22Rv1 (cell line): ENCODE measurements around the gene STBD1.

Source experiments
- H3K27ac ChIP-seq: fragments of 450-650 bp; 2 replicates; pipeline ENCODE4 v1.5.1; 2017
- CTCF ChIP-seq: fragments of 450-650 bp; IDR thresholded peaks from 2 replicates; pipeline ENCODE4 v1.5.1; 2017; ENCODE audit warnings: mild to moderate bottlenecking
- ZFX ChIP-seq: fragments of 450-650 bp; IDR thresholded peaks from 2 replicates; pipeline ENCODE4 v1.6.1; 2017; ENCODE audit warnings: antibody characterized with exemption, borderline replicate concordance

The STBD1 gene

DNA sequence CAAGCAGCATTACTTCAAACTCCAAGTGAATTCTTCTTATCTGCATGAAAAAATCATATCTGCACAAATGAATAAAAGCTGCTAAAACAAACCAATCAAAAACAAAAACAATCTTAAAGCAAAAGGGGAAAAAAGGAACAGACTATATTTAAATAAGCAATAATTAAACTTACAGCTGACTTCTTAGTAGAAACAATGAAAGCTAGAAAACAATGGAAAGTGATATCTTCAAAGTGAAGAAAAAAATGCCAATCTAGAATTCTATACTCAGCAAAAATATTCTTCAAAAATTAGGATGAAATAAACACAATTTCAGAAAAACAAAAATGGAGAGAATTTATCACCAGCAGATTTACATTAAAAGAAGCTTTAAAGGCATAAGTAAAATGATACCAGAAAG, 20.0 kb downstream of the STBD1 start:
- no peak overlapping the region for H3K27ac ChIP-seq
- no peak for TF ChIP-seq CTCF
- no peak for TF ChIP-seq ZFX

- H3K27ac ChIP-seq, result no peak overlapping the region
Measured at GRCh38 chr4:76334885-76335284, 28.4 kb downstream of the STBD1 start.

DNA sequence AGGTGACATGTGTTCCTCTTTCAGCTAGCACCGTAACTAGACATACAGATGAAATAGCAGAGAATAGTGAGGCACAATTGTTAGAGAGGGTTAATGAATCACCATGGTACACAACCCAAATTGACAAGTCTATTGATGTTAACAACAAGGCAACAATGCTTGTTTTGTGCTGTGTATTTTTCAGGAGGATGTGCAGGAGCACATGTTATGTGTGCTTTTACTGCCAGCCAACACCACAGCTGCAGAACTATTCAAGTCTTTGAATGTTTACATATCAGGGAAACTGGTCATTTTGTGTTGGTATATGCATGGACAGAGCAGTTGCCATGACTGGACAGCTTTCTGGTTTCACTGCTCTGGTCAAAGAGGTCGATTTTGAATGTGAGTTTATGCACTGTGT, 32.8 kb downstream of the STBD1 start:
- no peak overlapping the region for H3K27ac ChIP-seq
- TF ChIP-seq ZFX, result no peak
- TF ChIP-seq CTCF, result no peak

More at GRCh38 chr4:76334885-76335284, 28.4 kb downstream of the STBD1 start:
- TF ChIP-seq ZFX, result no peak
- no peak for TF ChIP-seq CTCF

DNA sequence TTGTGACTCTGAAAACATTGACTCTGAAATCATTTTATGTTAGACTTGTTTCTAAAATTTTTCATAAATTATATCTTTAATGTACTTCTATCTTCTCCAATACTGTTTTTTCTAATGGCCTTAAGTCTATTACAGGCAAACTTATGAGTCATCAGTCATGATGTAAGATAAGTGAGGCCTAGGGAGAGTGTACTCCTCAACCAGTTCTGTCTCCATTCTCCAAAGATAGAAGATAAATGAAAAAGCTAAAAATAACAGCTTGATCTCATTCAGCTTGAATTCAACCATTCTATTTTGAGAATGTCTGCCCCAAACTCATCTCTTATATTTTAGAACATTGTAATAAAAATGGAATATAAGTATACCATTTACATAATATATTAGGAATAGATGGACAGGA, 34.5 kb downstream of the STBD1 start:
- TF ChIP-seq ZFX, result no peak
- TF ChIP-seq CTCF, result no peak
- H3K27ac ChIP-seq, result no peak overlapping the region

DNA sequence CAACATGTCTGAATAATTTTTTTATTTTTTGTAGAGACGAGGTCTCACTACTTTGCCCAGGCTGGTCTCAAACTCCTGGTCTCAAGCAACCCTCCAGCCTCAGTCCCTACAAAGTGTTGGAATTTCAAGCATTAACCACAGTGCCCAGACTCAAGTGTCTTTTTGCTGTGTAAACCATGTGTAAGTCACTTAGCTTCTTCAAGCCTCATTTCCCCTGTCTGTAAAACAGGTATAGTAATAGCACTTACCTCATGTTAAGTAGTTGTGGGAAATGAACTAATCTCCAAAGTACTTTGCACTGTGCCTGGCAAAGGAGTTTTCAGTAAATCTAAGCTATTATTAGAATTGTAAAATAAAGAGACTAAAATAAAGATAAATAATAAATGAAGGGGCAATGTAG, 35.7 kb downstream of the STBD1 start:
- TF ChIP-seq ZFX (no peak), CTCF (no peak)
- no peak overlapping the region for H3K27ac ChIP-seq

- H3K27ac ChIP-seq, result no peak overlapping the region
- TF ChIP-seq CTCF, result no peak
- no peak for TF ChIP-seq ZFX
Measured at GRCh38 chr4:76342803-76343202, 36.3 kb downstream of the STBD1 start.

- H3K27ac ChIP-seq, result no peak overlapping the region
- TF ChIP-seq ZFX (no peak), CTCF (no peak)
Measured at GRCh38 chr4:76354517-76355473, 48.3 kb downstream of the STBD1 start.
